ENCODE results near the gene ADAMTS8.

DNA sequence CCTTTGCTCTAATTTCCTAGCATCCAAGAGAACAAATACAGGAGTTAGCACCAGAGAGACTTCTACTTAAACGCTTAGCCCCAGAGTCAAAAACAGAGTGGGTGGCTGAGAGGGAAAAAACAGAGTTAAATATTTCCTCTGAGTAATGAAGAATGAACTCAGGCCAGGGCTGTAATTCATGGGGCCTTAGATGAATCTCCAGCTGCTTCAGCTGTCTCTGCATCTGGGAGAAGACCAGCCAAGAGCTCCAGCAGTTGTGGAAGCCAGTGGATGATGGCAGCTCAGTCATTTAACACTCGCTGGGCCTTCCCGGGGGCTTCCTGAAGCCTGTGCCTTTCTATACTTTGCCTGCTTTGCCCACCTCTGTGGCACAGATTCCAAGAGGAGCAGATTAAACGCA is 14.3 kb upstream of the ADAMTS8 start:
- TF ChIP-seq ZC3H10 (CRISPR knock-in tag; IDR thresholded peaks at IDR 0.05): no peak
- no peak for TF ChIP-seq PPARA (CRISPR knock-in tag; IDR thresholded peaks at IDR 0.05; ENCODE audit: borderline replicate concordance)
- no peak for TF ChIP-seq TCF4 (CRISPR knock-in tag; IDR thresholded peaks at IDR 0.05; ENCODE audit: borderline replicate concordance)
- TF ChIP-seq, protein P1, sequence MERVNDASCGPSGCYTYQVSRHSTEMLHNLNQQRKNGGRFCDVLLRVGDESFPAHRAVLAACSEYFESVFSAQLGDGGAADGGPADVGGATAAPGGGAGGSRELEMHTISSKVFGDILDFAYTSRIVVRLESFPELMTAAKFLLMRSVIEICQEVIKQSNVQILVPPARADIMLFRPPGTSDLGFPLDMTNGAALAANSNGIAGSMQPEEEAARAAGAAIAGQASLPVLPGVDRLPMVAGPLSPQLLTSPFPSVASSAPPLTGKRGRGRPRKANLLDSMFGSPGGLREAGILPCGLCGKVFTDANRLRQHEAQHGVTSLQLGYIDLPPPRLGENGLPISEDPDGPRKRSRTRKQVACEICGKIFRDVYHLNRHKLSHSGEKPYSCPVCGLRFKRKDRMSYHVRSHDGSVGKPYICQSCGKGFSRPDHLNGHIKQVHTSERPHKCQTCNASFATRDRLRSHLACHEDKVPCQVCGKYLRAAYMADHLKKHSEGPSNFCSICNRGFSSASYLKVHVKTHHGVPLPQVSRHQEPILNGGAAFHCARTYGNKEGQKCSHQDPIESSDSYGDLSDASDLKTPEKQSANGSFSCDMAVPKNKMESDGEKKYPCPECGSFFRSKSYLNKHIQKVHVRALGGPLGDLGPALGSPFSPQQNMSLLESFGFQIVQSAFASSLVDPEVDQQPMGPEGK (CRISPR knock-in tag; IDR thresholded peaks at IDR 0.05; ENCODE audit: borderline replicate concordance): no peak
- no peak for TF ChIP-seq SNAI2 (CRISPR knock-in tag; IDR thresholded peaks at IDR 0.05)
- no peak for TF ChIP-seq ZFP30 (CRISPR knock-in tag; IDR thresholded peaks at IDR 0.05)
- no peak for TF ChIP-seq ARNTL (CRISPR knock-in tag; IDR thresholded peaks at IDR 0.05; ENCODE audit: borderline replicate concordance, low read depth)
- TF ChIP-seq ZNF8 (CRISPR knock-in tag; IDR thresholded peaks at IDR 0.05): no peak
